Loucy (cell line): ENCODE results near the gene CYB561A3.

ENCODE experiments used
- CTCF ChIP-seq: fragments of 200-600 bp; sonication (generic); conservative IDR thresholded peaks from 2 replicates; pipeline ENCODE4 v1.5.1; 2014; ENCODE audit warnings: mild to moderate bottlenecking, antibody characterized with exemption, low read length
- EZH2phosphoT487 ChIP-seq: fragments of 200-600 bp; IDR thresholded peaks from 2 replicates; pipeline ENCODE4 v1.6.1; 2018; ENCODE audit warnings: antibody characterized with exemption, mild to moderate bottlenecking, moderate library complexity, borderline replicate concordance

GRCh38 chr11:61361741-61362541 is at the start of gene CYB561A3, which contains the start of gene TMEM138:
- TF ChIP-seq CTCF (no peak), EZH2phosphoT487 (no peak)
